Endothelial cell of umbilical vein (primary cell): ENCODE measurements around the gene DDIT3. TPM values are rescaled to one million over a fixed set of nuclear protein-coding genes. Genes with fewer than 3 reads are reported as not detected.

Source experiments
- BruUV-seq: library from RNA; stranded (reverse); fragments of 400-500 nt; replicated peaks from 2 replicates; lab custom pipeline; 2021; lab: Mats Ljungman, UMichigan
- CTCF ChIA-PET: fragments of 300-600, 350-600 bp; sonication (Branson Sonifier 250); formaldehyde crosslinking; loops from one replicate; lab custom pipeline; 2021; ENCODE audit warnings: antibody characterized with exemption, inconsistent platforms; lab: Charles Lee
- POLR2A ChIA-PET: fragments of 300-600, 350-600 bp; sonication (Branson Sonifier 250); formaldehyde crosslinking; loops from one replicate; lab custom pipeline; 2021; ENCODE audit warnings: antibody characterized with exemption, inconsistent platforms; lab: Charles Lee
- DNase-seq: peaks from one replicate; pipeline ENCODE4 v3.0.0-alpha.2; 2011; ENCODE audit warnings: low read depth, low spot score
- FAIRE-seq: peaks from 2 replicates; lab custom pipeline; 2011; peaks lifted over from hg19 to GRCh38; lab: Jason Lieb, UNC
- H2AFZ ChIP-seq: 2 replicates; pipeline ENCODE4 v1.6.0; 2012; ENCODE audit warnings: low read depth, low read length, control low read depth, inconsistent platforms
- H3K27ac ChIP-seq: 2 replicates; pipeline ENCODE4 v1.5.1; 2011; ENCODE audit warnings: low read depth, mild to moderate bottlenecking, control low read depth, low read length, moderate library complexity; ENCODE audit not compliant: insufficient read depth
- H3K27me3 ChIP-seq, 2 experiments: 2 replicates each; pipeline versions ENCODE4 v1.6.0 to v1.6.1; 2011; ENCODE audit warnings: low read length in 2 of 2, mixed read lengths in 1 of 2; ENCODE audit not compliant: control insufficient read depth in 2 of 2, insufficient read depth in 2 of 2
- H3K36me3 ChIP-seq, 2 experiments: 2 replicates in 1 of 2; 3 replicates in 1 of 2; pipeline ENCODE4 v1.5.1; 2011; ENCODE audit warnings: low read length in 2 of 2, mild to moderate bottlenecking in 1 of 2, moderate library complexity in 1 of 2; ENCODE audit not compliant: control insufficient read depth in 2 of 2, insufficient read depth in 2 of 2; ENCODE audit errors: extremely low read depth in 1 of 2
- H3K4me1 ChIP-seq: 3 replicates; pipeline ENCODE4 v1.5.1; 2011; ENCODE audit warnings: mild to moderate bottlenecking, low read length; ENCODE audit not compliant: control insufficient read depth, insufficient read depth; ENCODE audit errors: extremely low read depth
- H3K4me2 ChIP-seq: 2 replicates; pipeline ENCODE4 v1.6.1; 2011; ENCODE audit warnings: low read length, control low read depth, mixed read lengths; ENCODE audit not compliant: insufficient read depth
- H3K4me3 ChIP-seq, 3 experiments: fragments of 200-600 bp in 1 of 3; sonication (generic), shearing (Covaris generic) in 1 of 3; replicated peaks in 1 of 3; 2 replicates each; pipeline ENCODE4 v1.5.1; 2011 to 2016; ENCODE audit warnings: control low read depth in 3 of 3, low read length in 3 of 3, mild to moderate bottlenecking in 2 of 3, inconsistent platforms in 1 of 3, low read depth in 1 of 3, moderate library complexity in 1 of 3; ENCODE audit not compliant: insufficient read depth in 1 of 3
- H3K79me2 ChIP-seq: 2 replicates; pipeline ENCODE4 v1.6.0; 2012; ENCODE audit warnings: low read length, inconsistent platforms; ENCODE audit not compliant: control insufficient read depth, insufficient read depth
- H3K9ac ChIP-seq: replicated peaks from 2 replicates; pipeline ENCODE3; 2011; ENCODE audit warnings: low read length, control low read depth; ENCODE audit not compliant: insufficient read depth; ENCODE audit errors: extremely low read depth
- H3K9me1 ChIP-seq: replicated peaks from 3 replicates; pipeline ENCODE4 v1.6.0; 2011; ENCODE audit warnings: mild to moderate bottlenecking, low read length; ENCODE audit not compliant: control insufficient read depth, insufficient read depth; ENCODE audit errors: extremely low read depth
- H3K9me3 ChIP-seq: replicated peaks from 2 replicates; pipeline ENCODE4 v1.5.1; 2012; ENCODE audit warnings: low read length, inconsistent platforms; ENCODE audit not compliant: control insufficient read depth, insufficient read depth
- H4K20me1 ChIP-seq: replicated peaks from 2 replicates; pipeline ENCODE3; 2011; ENCODE audit warnings: mild to moderate bottlenecking, low read length; ENCODE audit not compliant: control insufficient read depth, insufficient read depth; ENCODE audit errors: extremely low read depth
- CTCF ChIP-seq, 2 donors: IDR thresholded peaks; 1 replicate in 1 of 2; 2 replicates in 1 of 2; pipeline ENCODE4 v1.5.1; 2011; ENCODE audit warnings: low read length in 2 of 2, mild to moderate bottlenecking in 2 of 2, moderate library complexity in 2 of 2, control low read depth in 1 of 2, inconsistent platforms in 1 of 2, low read depth in 1 of 2; ENCODE audit not compliant: insufficient read depth in 1 of 2; ENCODE audit errors: extremely low read depth in 1 of 2
- EZH2 ChIP-seq: IDR thresholded peaks from 2 replicates; pipeline ENCODE4 v1.6.1; 2012; ENCODE audit warnings: borderline replicate concordance, low read depth, mild to moderate bottlenecking, moderate library complexity, low read length, inconsistent platforms; ENCODE audit not compliant: severe bottlenecking
- FOS ChIP-seq: IDR thresholded peaks from 2 replicates; pipeline ENCODE4 v1.6.1; 2011; ENCODE audit warnings: mild to moderate bottlenecking, low read length, moderate library complexity, borderline replicate concordance; ENCODE audit not compliant: insufficient read depth
- GATA2 ChIP-seq: IDR thresholded peaks from 2 replicates; pipeline ENCODE4 v1.7.0; 2011; ENCODE audit warnings: low read depth, mild to moderate bottlenecking, moderate library complexity, mixed read lengths, low read length; ENCODE audit not compliant: insufficient read length, insufficient read depth
- JUN ChIP-seq: IDR thresholded peaks from 2 replicates; pipeline ENCODE4 v1.6.1; 2011; ENCODE audit warnings: borderline replicate concordance, low read depth; ENCODE audit not compliant: insufficient read length, insufficient read depth
- MAX ChIP-seq: IDR thresholded peaks from 2 replicates; pipeline ENCODE4 v1.6.1; 2011; ENCODE audit not compliant: insufficient read depth, insufficient read length
- MYC ChIP-seq: IDR thresholded peaks from one replicate; pipeline ENCODE4 v1.6.1; 2011; ENCODE audit warnings: mild to moderate bottlenecking, low read depth, low read length
- POLR2A ChIP-seq: IDR thresholded peaks from 2 replicates; pipeline ENCODE4 v1.6.1; 2012; ENCODE audit warnings: low read depth, mild to moderate bottlenecking, control low read depth, low read length
- POLR2AphosphoS5 ChIP-seq: IDR thresholded peaks from 2 replicates; pipeline ENCODE4 v1.6.1; 2012; ENCODE audit warnings: low read depth, mild to moderate bottlenecking, control low read depth, low read length, moderate library complexity; ENCODE audit not compliant: insufficient read depth
- dilution Hi-C: fragments of 300-500 bp; cut with MboI; formaldehyde crosslinking; loops from one replicate; pipeline ENCODE4 v1.15.0; 2019; ENCODE audit warnings: low sequenced_read_pairs; ENCODE audit not compliant: extremely low pct_ligation_motif_present
- intact Hi-C: fragments of 100-400 bp; cut with micrococcal nuclease; formaldehyde crosslinking; loops from one replicate; pipeline ENCODE4 v1.10.0; 2022
- polyA plus RNA-seq, 4 experiments: library from polyadenylated mRNA; depleted of rRNA in 3 of 4; stranded (reverse) in 3 of 4; unstranded in 1 of 4; fragments of >200 nt; gene quantifications; 2 replicates each; pipeline versions ENCODE4 v1.2.1 to v1.2.3, GENCODE V29; 2011 to 2012; ENCODE audit warnings: missing spikeins in 1 of 4
- total RNA-seq: library from RNA; stranded (reverse); gene quantifications from 2 replicates; pipeline ENCODE4 v1.2.3, GENCODE V29; 2021

DDIT3 gene
- total and polyA plus RNA-seq, 2 donors (not counting 3 experiments of a cell fraction or from before 2014, with no cell fraction given), result 13.7 to 22.0 TPM

GRCh38 chr12:57549203-57549908, 29.0 kb upstream of the DDIT3 start:
- Histone ChIP-seq H3K27ac (no peak overlapping the region), H3K9me1 (no peaks in the 10 kb centered on the region), H3K4me3 (no peak overlapping the region), H3K9ac (no peak overlapping the region), H3K27me3 (peaks cover 46 to 49% of the 10 kb centered on the region in 2 experiments), H3K36me3 (no peaks in the 10 kb centered on the region), H3K79me2 (peaks cover 23% of the 10 kb centered on the region), H2AFZ (peak overlapping the region; percentile 46), H3K4me1 (peaks cover 12% of the 10 kb centered on the region), H3K9me3 (no peaks in the 10 kb centered on the region), H4K20me1 (no peaks in the 10 kb centered on the region), H3K4me2 (peak overlapping the region; percentile 40)
- ChIA-PET POLR2A (no interaction called here), CTCF (no interaction called here)
- no peak for TF ChIP-seq POLR2AphosphoS5
- TF ChIP-seq POLR2A, result no peak
- BruUV-seq, result no TSS peak
- no peak for DNase-seq
- FAIRE-seq, result no peak
- intact Hi-C loops (loop anchor here (5.0 kb wide), 1 partner anchor 143 kb away; the partner anchor contains the start of gene OS9), dilution Hi-C loops (no loop called here)

- Histone ChIP-seq H3K27me3 (peaks cover 38 to 44% of the 10 kb centered on the region in 2 experiments), H3K27ac (no peak overlapping the region), H3K4me1 (peaks cover 18% of the 10 kb centered on the region), H4K20me1 (no peaks in the 10 kb centered on the region), H2AFZ (no peak overlapping the region), H3K4me3 (no peak overlapping the region), H3K9me1 (no peaks in the 10 kb centered on the region), H3K79me2 (peaks cover 25% of the 10 kb centered on the region), H3K4me2 (no peak overlapping the region), H3K9ac (no peak overlapping the region), H3K36me3 (no peaks in the 10 kb centered on the region), H3K9me3 (no peaks in the 10 kb centered on the region)
- no TSS peak for BruUV-seq
- dilution Hi-C loops, result no loop called here
- CTCF ChIA-PET, result no interaction called here
- intact Hi-C loops, result loop anchor here (5.0 kb wide), 1 partner anchor 144 kb away; the partner anchor contains the start of gene OS9
- POLR2A ChIA-PET, result no interaction called here
- DNase-seq (no peak), FAIRE-seq (no peak)
- TF ChIP-seq GATA2 (no peak), CTCF (IDR thresholded peaks at IDR 0.05; ENCODE audit: extremely low read depth in 1 of 2, insufficient read depth in 1 of 2, low read depth in 1 of 2, low read length in 2 of 2) (no peak), MAX (no peak), EZH2 (no peak), MYC (no peak), POLR2AphosphoS5 (no peak), FOS (no peak), POLR2A (no peak), JUN (no peak)
Observed at GRCh38 chr12:57548488-57548887, 28.2 kb upstream of the DDIT3 start.
